ENCODE data around the gene SCN1B. TPM values are rescaled to one million over a fixed set of nuclear protein-coding genes. Genes with fewer than 3 reads are reported as not detected.

SCN1B gene
- total RNA-seq, 5 donors from 2014 or later (not counting 1 experiment from before 2014, with no cell fraction given) = 1.1 to 4.3 (median 3.7) TPM

- Histone ChIP-seq H3K4me1 (ENCODE audit: control insufficient read depth in 1 of 2, extremely low read depth in 1 of 2, insufficient read depth in 2 of 2, low read length in 2 of 2) (no peaks in the 10 kb centered on the region), H3K27me3 (replicated peaks in 1 of 2; ENCODE audit: control insufficient read depth in 2 of 2, extremely low read depth in 1 of 2, insufficient read depth in 2 of 2, low read length in 1 of 2) (peaks cover 0 to 21% of the 10 kb centered on the region in 2 experiments), H3K36me3 (ENCODE audit: control insufficient read depth in 2 of 2, extremely low read depth in 1 of 2, insufficient read depth in 1 of 2, low read length in 1 of 2) (no peaks in the 10 kb centered on the region), H3K4me3 (ENCODE audit: control insufficient read depth in 1 of 2, extremely low read depth in 1 of 2, low read length in 1 of 2) (no peak overlapping the region), H3K9me3 (no peaks in the 10 kb centered on the region), H3K27ac (ENCODE audit: low read length) (no peak overlapping the region)
- DNase-seq (no peak), ATAC-seq (replicated peaks in 1 of 4) (no peak)
- H3K4me1 Mint-ChIP-seq = peaks cover 0 to 6% (median 0%) of the 10 kb centered on the region in 3 donors
- POLR2A ChIA-PET = interaction anchor here in 1 of 2 donors (0.6 kb wide), 1 partner anchor 53 kb away, joined by 4 read pairs; no protein-coding TSS in a partner anchor
- no peak overlapping the region for H3K27ac Mint-ChIP-seq
- H3K9me3 Mint-ChIP-seq = no peaks in the 10 kb centered on the region
- CTCF ChIA-PET = no interaction called here
- WGBS (ENCODE audit: insufficient coverage) = no CpG with 5 or more reads among the region's 2 CpGs
- no peaks in the 10 kb centered on the region for H3K36me3 Mint-ChIP-seq
- no peak overlapping the region for H3K4me3 Mint-ChIP-seq
- peaks cover 0 to 5% of the 10 kb centered on the region in 2 donors for H3K27me3 Mint-ChIP-seq
Observed at GRCh38 chr19:35058370-35058769, 28.1 kb downstream of the SCN1B start.

GRCh38 chr19:35059006-35059798 lies 28.9 kb downstream of the SCN1B start:
- CTCF ChIA-PET = no interaction called here
- 95% methylated on average over 20 of the region's 26 CpGs for WGBS (ENCODE audit: insufficient coverage)

GRCh38 chr19:35059799-35060091 lies 29.5 kb downstream of the SCN1B start:
- Mint-ChIP-seq H3K27me3 (peaks cover 0 to 5% of the 10 kb centered on the region in 2 donors), H3K36me3 (no peaks in the 10 kb centered on the region), H3K4me3 (no peak overlapping the region), H3K4me1 (peaks cover 0 to 6% (median 0%) of the 10 kb centered on the region in 3 donors), H3K27ac (no peak overlapping the region), H3K9me3 (no peaks in the 10 kb centered on the region)
- H3K4me1 ChIP-seq (ENCODE audit: control insufficient read depth in 1 of 2, extremely low read depth in 1 of 2, insufficient read depth in 2 of 2, low read length in 2 of 2) = no peaks in the 10 kb centered on the region
- DNase-seq (no peak), ATAC-seq (replicated peaks in 1 of 4) (no peak)
- H3K36me3 ChIP-seq (ENCODE audit: control insufficient read depth in 2 of 2, extremely low read depth in 1 of 2, insufficient read depth in 1 of 2, low read length in 1 of 2) = no peaks in the 10 kb centered on the region
- ChIA-PET CTCF (no interaction called here), POLR2A (no interaction called here)
- no peak overlapping the region for H3K4me3 ChIP-seq (ENCODE audit: control insufficient read depth in 1 of 2, extremely low read depth in 1 of 2, low read length in 1 of 2)
- H3K27me3 ChIP-seq (replicated peaks in 1 of 2; ENCODE audit: control insufficient read depth in 2 of 2, extremely low read depth in 1 of 2, insufficient read depth in 2 of 2, low read length in 1 of 2) = peaks cover 0 to 18% of the 10 kb centered on the region in 2 experiments
- 85% methylated on average over 9 of the region's 15 CpGs for WGBS (ENCODE audit: insufficient coverage)
- H3K9me3 ChIP-seq = no peaks in the 10 kb centered on the region
- no peak overlapping the region for H3K27ac ChIP-seq (ENCODE audit: low read length)

More at GRCh38 chr19:35059006-35059798, 28.9 kb downstream of the SCN1B start:
- Histone ChIP-seq H3K4me3 (ENCODE audit: control insufficient read depth in 1 of 2, extremely low read depth in 1 of 2, low read length in 1 of 2) (no peak overlapping the region), H3K27ac (ENCODE audit: low read length) (no peak overlapping the region), H3K27me3 (replicated peaks in 1 of 2; ENCODE audit: control insufficient read depth in 2 of 2, extremely low read depth in 1 of 2, insufficient read depth in 2 of 2, low read length in 1 of 2) (peaks cover 0 to 23% of the 10 kb centered on the region in 2 experiments), H3K36me3 (ENCODE audit: control insufficient read depth in 2 of 2, extremely low read depth in 1 of 2, insufficient read depth in 1 of 2, low read length in 1 of 2) (no peaks in the 10 kb centered on the region), H3K9me3 (no peaks in the 10 kb centered on the region), H3K4me1 (ENCODE audit: control insufficient read depth in 1 of 2, extremely low read depth in 1 of 2, insufficient read depth in 2 of 2, low read length in 2 of 2) (no peaks in the 10 kb centered on the region)
- no peak for DNase-seq
- ATAC-seq (replicated peaks in 1 of 4) = no peak
- peaks cover 0 to 6% (median 0%) of the 10 kb centered on the region in 3 donors for H3K4me1 Mint-ChIP-seq
- peaks cover 0 to 5% of the 10 kb centered on the region in 2 donors for H3K27me3 Mint-ChIP-seq
- POLR2A ChIA-PET = no interaction called here
- no peaks in the 10 kb centered on the region for H3K36me3 Mint-ChIP-seq
- H3K4me3 Mint-ChIP-seq = no peak overlapping the region
- no peaks in the 10 kb centered on the region for H3K9me3 Mint-ChIP-seq
- H3K27ac Mint-ChIP-seq = no peak overlapping the region

- H3K27ac Mint-ChIP-seq = no peak overlapping the region
- H3K9me3 Mint-ChIP-seq = no peaks in the 10 kb centered on the region
- no peak overlapping the region for H3K4me3 Mint-ChIP-seq
- no peak for DNase-seq
- H3K36me3 Mint-ChIP-seq = no peaks in the 10 kb centered on the region
- Histone ChIP-seq H3K27me3 (replicated peaks in 1 of 2; ENCODE audit: control insufficient read depth in 2 of 2, extremely low read depth in 1 of 2, insufficient read depth in 2 of 2, low read length in 1 of 2) (peaks cover 0 to 19% of the 10 kb centered on the region in 2 experiments), H3K9me3 (no peaks in the 10 kb centered on the region), H3K36me3 (ENCODE audit: control insufficient read depth in 2 of 2, extremely low read depth in 1 of 2, insufficient read depth in 1 of 2, low read length in 1 of 2) (no peaks in the 10 kb centered on the region), H3K4me3 (ENCODE audit: control insufficient read depth in 1 of 2, extremely low read depth in 1 of 2, low read length in 1 of 2) (no peak overlapping the region), H3K27ac (ENCODE audit: low read length) (no peak overlapping the region), H3K4me1 (ENCODE audit: control insufficient read depth in 1 of 2, extremely low read depth in 1 of 2, insufficient read depth in 2 of 2, low read length in 2 of 2) (no peaks in the 10 kb centered on the region)
- peaks cover 0 to 5% of the 10 kb centered on the region in 2 donors for H3K27me3 Mint-ChIP-seq
- ATAC-seq (replicated peaks in 1 of 4) = no peak
- ChIA-PET CTCF (no interaction called here), POLR2A (no interaction called here)
- peaks cover 0 to 6% (median 0%) of the 10 kb centered on the region in 3 donors for H3K4me1 Mint-ChIP-seq
- WGBS (ENCODE audit: insufficient coverage) = 83% methylated on average over 16 of the region's 29 CpGs
Observed at GRCh38 chr19:35060160-35060855, 30.0 kb downstream of the SCN1B start.

GRCh38 chr19:35061583-35062373 lies 31.5 kb downstream of the SCN1B start:
- Mint-ChIP-seq H3K9me3 (no peaks in the 10 kb centered on the region), H3K36me3 (no peaks in the 10 kb centered on the region), H3K27me3 (no peaks in the 10 kb centered on the region), H3K4me3 (no peak overlapping the region), H3K27ac (no peak overlapping the region), H3K4me1 (peaks cover 0 to 4% (median 0%) of the 10 kb centered on the region in 3 donors)
- 80% methylated on average over 5 of the region's 7 CpGs for WGBS (ENCODE audit: insufficient coverage)
- Histone ChIP-seq H3K27ac (ENCODE audit: low read length) (no peak overlapping the region), H3K4me1 (ENCODE audit: control insufficient read depth in 1 of 2, extremely low read depth in 1 of 2, insufficient read depth in 2 of 2, low read length in 2 of 2) (peaks cover 0 to 1% of the 10 kb centered on the region in 2 experiments), H3K4me3 (ENCODE audit: control insufficient read depth in 1 of 2, extremely low read depth in 1 of 2, low read length in 1 of 2) (no peak overlapping the region), H3K36me3 (ENCODE audit: control insufficient read depth in 2 of 2, extremely low read depth in 1 of 2, insufficient read depth in 1 of 2, low read length in 1 of 2) (no peaks in the 10 kb centered on the region), H3K9me3 (no peaks in the 10 kb centered on the region), H3K27me3 (replicated peaks in 1 of 2; ENCODE audit: control insufficient read depth in 2 of 2, extremely low read depth in 1 of 2, insufficient read depth in 2 of 2, low read length in 1 of 2) (peaks cover 0 to 17% of the 10 kb centered on the region in 2 experiments)
- ChIA-PET POLR2A (no interaction called here), CTCF (no interaction called here)
- no peak for ATAC-seq (replicated peaks in 1 of 4)
- DNase-seq = no peak

GRCh38 chr19:35062942-35063341 lies 32.7 kb downstream of the SCN1B start:
- H3K36me3 Mint-ChIP-seq = no peaks in the 10 kb centered on the region
- H3K27ac ChIP-seq (ENCODE audit: low read length) = no peak overlapping the region
- H3K4me1 ChIP-seq (ENCODE audit: control insufficient read depth in 1 of 2, extremely low read depth in 1 of 2, insufficient read depth in 2 of 2, low read length in 2 of 2) = peaks cover 0 to 8% of the 10 kb centered on the region in 2 experiments
- H3K9me3 ChIP-seq = no peaks in the 10 kb centered on the region
- WGBS (ENCODE audit: insufficient coverage) = 60% methylated on average over 1 of the region's 7 CpGs
- peaks cover 0 to 17% of the 10 kb centered on the region in 2 experiments for H3K27me3 ChIP-seq (replicated peaks in 1 of 2; ENCODE audit: control insufficient read depth in 2 of 2, extremely low read depth in 1 of 2, insufficient read depth in 2 of 2, low read length in 1 of 2)
- H3K9me3 Mint-ChIP-seq = no peaks in the 10 kb centered on the region
- H3K4me3 ChIP-seq (ENCODE audit: control insufficient read depth in 1 of 2, extremely low read depth in 1 of 2, low read length in 1 of 2) = no peak overlapping the region
- H3K4me3 Mint-ChIP-seq = no peak overlapping the region
- ChIA-PET POLR2A (no interaction called here), CTCF (interaction anchor here in 1 of 2 donors (1.1 kb wide), 1 partner anchor 35 kb away, joined by 3 read pairs; no protein-coding TSS in a partner anchor)
- no peak for ATAC-seq (replicated peaks in 1 of 4)
- H3K27ac Mint-ChIP-seq = no peak overlapping the region
- no peak for DNase-seq
- H3K36me3 ChIP-seq (ENCODE audit: control insufficient read depth in 2 of 2, extremely low read depth in 1 of 2, insufficient read depth in 1 of 2, low read length in 1 of 2) = no peaks in the 10 kb centered on the region
- no peaks in the 10 kb centered on the region for H3K27me3 Mint-ChIP-seq
- H3K4me1 Mint-ChIP-seq = peaks cover 0 to 9% (median 4%) of the 10 kb centered on the region in 3 donors

Measured in T-cell (primary cell).